Tibial nerve (tissue), 4 donors: ENCODE results near the gene GJA4. TPM values are rescaled to one million over a fixed set of nuclear protein-coding genes. Genes with fewer than 3 reads are reported as not detected.

ENCODE experiments used
- DNase-seq, 2 donors: peaks; one replicate each; pipeline ENCODE4 v3.0.0-alpha.2; 2019; ENCODE audit warnings: low spot score in 2 of 2
- H3K27ac ChIP-seq, 4 donors: fragments of 200-600 bp; sonication (generic) in 3 of 4; one replicate each; pipeline ENCODE4 v1.5.1; 2017 to 2019; ENCODE audit warnings: mild to moderate bottlenecking in 1 of 4
- H3K27me3 ChIP-seq, 2 donors: fragments of 200-600 bp; sonication (generic) in 1 of 2; one replicate each; pipeline versions ENCODE4 v1.5.1 to v1.6.0; 2017 to 2019
- H3K36me3 ChIP-seq, 3 donors: fragments of 200-600 bp; sonication (generic); one replicate each; pipeline ENCODE4 v1.5.1; 2018 to 2019
- H3K4me1 ChIP-seq, 4 donors: fragments of 200-600 bp; sonication (generic) in 3 of 4; one replicate each; pipeline ENCODE4 v1.5.1; 2017 to 2019
- H3K4me3 ChIP-seq, 4 donors: fragments of 200-600 bp; sonication (generic) in 3 of 4; one replicate each; pipeline ENCODE4 v1.5.1; 2017 to 2019; ENCODE audit warnings: mild to moderate bottlenecking in 1 of 4, moderate library complexity in 1 of 4
- H3K9me3 ChIP-seq, 4 donors: fragments of 200-600 bp; sonication (generic) in 3 of 4; one replicate each; pipeline ENCODE4 v1.5.1; 2017 to 2019
- CTCF ChIP-seq, 5 experiments: fragments of 200-600 bp in 3 of 5; fragments of 450-650 bp in 2 of 5; sonication (generic) in 3 of 5; IDR thresholded peaks; one replicate each; pipeline ENCODE4 v1.5.1; 2016 to 2019; ENCODE audit warnings: antibody characterized with exemption in 5 of 5, mild to moderate bottlenecking in 3 of 5, moderate library complexity in 2 of 5
- EP300 ChIP-seq, 2 donors: sonication (generic); formaldehyde crosslinking; IDR thresholded peaks; one replicate each; pipeline ENCODE4 v1.6.1; 2017; ENCODE audit warnings: antibody characterized with exemption in 2 of 2, mild to moderate bottlenecking in 1 of 2
- POLR2A ChIP-seq, 2 donors: fragments of 450-650 bp; IDR thresholded peaks; one replicate each; pipeline ENCODE4 v1.6.1; 2017; ENCODE audit warnings: antibody characterized with exemption in 2 of 2, mild to moderate bottlenecking in 2 of 2, moderate library complexity in 2 of 2
- WGBS, 2 donors: methylation state at CpG; one replicate each; pipeline ENCODE4 v1.1.5; 2018; 5-methylcytosine and 5-hydroxymethylcytosine counted together
- total RNA-seq, 4 donors: library from RNA; depleted of rRNA; stranded (reverse); fragments of >200 nt; gene quantifications; one replicate each; pipeline ENCODE4 v1.1.0, GENCODE V29; 2016

Gene GJA4
- total RNA-seq, 4 donors from 2014 or later = 20.3 to 65.1 (median 37.2) TPM

GRCh38 chr1:34746785-34747637 is 45.8 kb upstream of the GJA4 start:
- TF ChIP-seq CTCF (IDR thresholded peaks at IDR 0.05) (no peak), POLR2A (IDR thresholded peaks at IDR 0.05) (no peak), EP300 (IDR thresholded peaks at IDR 0.05) (no peak)
- WGBS, 2 donors = 60 to 61% methylated on average over 18 of the region's 18 CpGs
- Histone ChIP-seq H3K27me3 (peaks cover 0 to 22% of the 10 kb centered on the region in 2 donors), H3K4me3 (no peak overlapping the region), H3K4me1 (no peaks in the 10 kb centered on the region), H3K27ac (no peak overlapping the region), H3K9me3 (no peaks in the 10 kb centered on the region), H3K36me3 (no peaks in the 10 kb centered on the region)
- DNase-seq = no peak

GRCh38 chr1:34747638-34747941 is 45.2 kb upstream of the GJA4 start:
- H3K36me3 ChIP-seq = no peaks in the 10 kb centered on the region
- no peak overlapping the region for H3K27ac ChIP-seq
- TF ChIP-seq CTCF (IDR thresholded peaks at IDR 0.05) (no peak), EP300 (IDR thresholded peaks at IDR 0.05) (no peak), POLR2A (IDR thresholded peaks at IDR 0.05) (no peak)
- no peaks in the 10 kb centered on the region for H3K9me3 ChIP-seq
- H3K4me1 ChIP-seq = no peaks in the 10 kb centered on the region
- peaks cover 0 to 22% of the 10 kb centered on the region in 2 donors for H3K27me3 ChIP-seq
- DNase-seq = no peak
- 56 to 59% methylated on average over 6 of the region's 6 CpGs for WGBS, 2 donors
- no peak overlapping the region for H3K4me3 ChIP-seq

GRCh38 chr1:34749992-34750391 is 42.8 kb upstream of the GJA4 start:
- Histone ChIP-seq H3K36me3 (no peaks in the 10 kb centered on the region), H3K27ac (no peak overlapping the region), H3K4me3 (no peak overlapping the region), H3K27me3 (peaks cover 0 to 22% of the 10 kb centered on the region in 2 donors), H3K9me3 (no peaks in the 10 kb centered on the region), H3K4me1 (no peaks in the 10 kb centered on the region)
- no peak for DNase-seq
- TF ChIP-seq CTCF (IDR thresholded peaks at IDR 0.05) = no peak
- no peak for TF ChIP-seq POLR2A (IDR thresholded peaks at IDR 0.05)
- no peak for TF ChIP-seq EP300 (IDR thresholded peaks at IDR 0.05)
- 53 to 56% methylated on average over 8 of the region's 8 CpGs for WGBS, 2 donors

GRCh38 chr1:34750610-34751009 is 42.2 kb upstream of the GJA4 start:
- Histone ChIP-seq H3K9me3 (no peaks in the 10 kb centered on the region), H3K27ac (no peak overlapping the region), H3K4me1 (no peaks in the 10 kb centered on the region), H3K4me3 (no peak overlapping the region), H3K36me3 (no peaks in the 10 kb centered on the region), H3K27me3 (peaks cover 0 to 22% of the 10 kb centered on the region in 2 donors)
- DNase-seq = no peak
- no peak for TF ChIP-seq CTCF (IDR thresholded peaks at IDR 0.05)
- 84 to 87% methylated on average over 5 of the region's 5 CpGs for WGBS, 2 donors

- 63 to 69% methylated on average over 3 of the region's 3 CpGs for WGBS, 2 donors
- no peaks in the 10 kb centered on the region for H3K9me3 ChIP-seq
- no peak overlapping the region for H3K27ac ChIP-seq
- H3K36me3 ChIP-seq = no peaks in the 10 kb centered on the region
- TF ChIP-seq EP300 (IDR thresholded peaks at IDR 0.05) (no peak), POLR2A (IDR thresholded peaks at IDR 0.05) (no peak), CTCF (IDR thresholded peaks at IDR 0.05) (no peak)
- no peaks in the 10 kb centered on the region for H3K27me3 ChIP-seq
- no peak overlapping the region for H3K4me3 ChIP-seq
- DNase-seq = no peak
- no peaks in the 10 kb centered on the region for H3K4me1 ChIP-seq
Observed at GRCh38 chr1:34753163-34753562, 39.6 kb upstream of the GJA4 start.
